Measurements from ENCODE around the gene LAYN.

The LAYN gene

DNA sequence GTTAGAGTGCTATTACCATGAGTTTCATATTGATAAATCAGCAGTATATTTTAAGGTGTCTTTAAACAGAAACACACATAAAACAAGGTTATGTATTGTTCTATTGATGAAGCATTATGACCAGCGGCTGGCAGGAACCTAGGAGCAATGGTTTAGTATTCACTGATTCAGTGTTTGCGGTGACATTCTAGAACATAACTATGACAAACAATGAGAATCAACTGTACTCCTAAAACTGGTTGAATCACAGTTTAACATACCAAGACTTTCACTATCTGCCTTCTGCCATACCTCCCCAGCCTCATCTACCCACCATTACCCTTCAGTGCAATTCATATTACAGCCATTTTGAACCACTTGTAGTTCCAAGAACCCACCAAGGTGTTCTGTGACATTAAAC lies 17.2 kb upstream of the LAYN start:
- H3K27ac ChIP-seq: no peak overlapping the region
- TF ChIP-seq, protein P1, sequence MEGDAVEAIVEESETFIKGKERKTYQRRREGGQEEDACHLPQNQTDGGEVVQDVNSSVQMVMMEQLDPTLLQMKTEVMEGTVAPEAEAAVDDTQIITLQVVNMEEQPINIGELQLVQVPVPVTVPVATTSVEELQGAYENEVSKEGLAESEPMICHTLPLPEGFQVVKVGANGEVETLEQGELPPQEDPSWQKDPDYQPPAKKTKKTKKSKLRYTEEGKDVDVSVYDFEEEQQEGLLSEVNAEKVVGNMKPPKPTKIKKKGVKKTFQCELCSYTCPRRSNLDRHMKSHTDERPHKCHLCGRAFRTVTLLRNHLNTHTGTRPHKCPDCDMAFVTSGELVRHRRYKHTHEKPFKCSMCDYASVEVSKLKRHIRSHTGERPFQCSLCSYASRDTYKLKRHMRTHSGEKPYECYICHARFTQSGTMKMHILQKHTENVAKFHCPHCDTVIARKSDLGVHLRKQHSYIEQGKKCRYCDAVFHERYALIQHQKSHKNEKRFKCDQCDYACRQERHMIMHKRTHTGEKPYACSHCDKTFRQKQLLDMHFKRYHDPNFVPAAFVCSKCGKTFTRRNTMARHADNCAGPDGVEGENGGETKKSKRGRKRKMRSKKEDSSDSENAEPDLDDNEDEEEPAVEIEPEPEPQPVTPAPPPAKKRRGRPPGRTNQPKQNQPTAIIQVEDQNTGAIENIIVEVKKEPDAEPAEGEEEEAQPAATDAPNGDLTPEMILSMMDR (conservative IDR thresholded peaks at IDR 0.05): no peak

DNA sequence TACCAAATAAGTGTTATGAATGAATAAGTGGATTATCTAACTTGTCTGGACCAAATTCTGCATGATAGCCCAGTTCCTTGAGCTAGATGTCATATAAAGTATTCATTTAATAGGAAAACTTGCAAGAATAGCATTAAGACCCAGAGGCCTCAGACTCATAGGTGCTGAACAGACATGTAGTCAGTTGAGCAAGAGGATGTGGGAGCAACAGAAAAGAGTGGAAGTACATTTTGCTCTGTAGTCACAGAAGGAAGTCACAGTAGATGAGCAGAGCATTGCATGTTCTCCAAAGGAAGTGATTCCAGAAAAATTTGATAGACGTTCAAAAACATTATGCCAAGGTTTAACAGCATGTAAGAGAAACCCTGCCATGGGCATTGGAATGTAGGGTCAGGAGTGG lies 16.5 kb upstream of the LAYN start:
- no peak overlapping the region for H3K27ac ChIP-seq
- TF ChIP-seq, protein P1 (conservative IDR thresholded peaks at IDR 0.05): no peak

DNA sequence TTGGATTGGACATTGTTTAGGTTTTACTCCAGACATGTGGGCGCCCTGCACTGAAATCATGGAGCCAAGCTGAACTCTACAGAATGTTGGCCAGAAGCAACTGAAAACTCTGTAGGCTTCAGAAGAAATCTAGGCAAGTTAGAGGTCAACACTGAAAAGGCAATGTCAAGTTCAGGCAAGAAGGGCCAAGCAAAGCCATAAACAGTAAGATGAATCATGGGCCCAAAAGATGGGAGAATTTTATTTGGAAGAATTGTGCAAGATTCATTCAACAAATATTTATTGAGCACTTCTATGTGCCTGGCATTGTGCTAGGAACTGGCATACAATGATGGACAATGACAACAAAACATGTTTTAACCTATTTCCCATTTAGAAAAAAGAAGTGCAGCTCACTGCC lies 15.1 kb upstream of the LAYN start:
- TF ChIP-seq, protein P1 (conservative IDR thresholded peaks at IDR 0.05): no peak
- H3K27ac ChIP-seq: no peak overlapping the region

DNA sequence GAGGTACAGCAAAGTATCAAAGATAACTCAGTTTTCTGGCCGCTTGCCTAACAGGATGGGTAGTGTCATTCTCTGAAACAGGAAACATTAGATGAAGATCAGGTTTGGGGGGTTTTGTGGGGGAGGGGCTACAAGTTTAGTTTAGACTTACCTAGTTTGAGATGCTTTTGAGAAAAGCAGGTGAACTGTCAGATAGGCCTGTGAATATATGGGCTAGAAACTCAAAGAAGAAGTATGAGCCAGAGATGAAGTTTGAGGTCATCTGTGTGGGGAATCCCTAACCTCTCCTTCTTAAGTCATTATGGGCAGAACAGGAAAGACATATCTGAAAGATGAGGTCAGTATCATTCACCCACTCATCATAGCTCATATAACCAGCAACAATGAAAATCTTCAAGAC lies 14.0 kb upstream of the LAYN start:
- H3K27ac ChIP-seq: no peak overlapping the region
- TF ChIP-seq, protein P1 (conservative IDR thresholded peaks at IDR 0.05): no peak

DNA sequence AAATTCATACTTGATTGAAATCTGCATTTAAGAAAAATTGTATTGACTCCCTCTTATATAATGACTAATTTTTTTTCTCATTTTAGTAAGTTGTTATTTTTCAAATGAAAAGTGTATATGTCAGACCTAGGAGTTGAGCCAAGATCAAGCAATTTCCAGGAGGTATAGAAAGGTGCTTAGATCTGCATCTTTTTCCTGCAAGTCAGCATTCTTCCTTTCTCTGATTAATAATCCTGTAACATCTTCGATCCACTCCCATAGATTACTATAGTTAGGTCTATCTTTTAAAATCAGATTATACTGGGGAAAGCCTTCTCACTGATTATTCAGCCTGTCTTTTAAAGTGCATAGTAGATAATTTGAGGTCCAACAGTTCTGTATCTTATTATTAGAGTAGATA lies 13.2 kb upstream of the LAYN start:
- TF ChIP-seq, protein P1 (conservative IDR thresholded peaks at IDR 0.05): no peak
- no peak overlapping the region for H3K27ac ChIP-seq

DNA sequence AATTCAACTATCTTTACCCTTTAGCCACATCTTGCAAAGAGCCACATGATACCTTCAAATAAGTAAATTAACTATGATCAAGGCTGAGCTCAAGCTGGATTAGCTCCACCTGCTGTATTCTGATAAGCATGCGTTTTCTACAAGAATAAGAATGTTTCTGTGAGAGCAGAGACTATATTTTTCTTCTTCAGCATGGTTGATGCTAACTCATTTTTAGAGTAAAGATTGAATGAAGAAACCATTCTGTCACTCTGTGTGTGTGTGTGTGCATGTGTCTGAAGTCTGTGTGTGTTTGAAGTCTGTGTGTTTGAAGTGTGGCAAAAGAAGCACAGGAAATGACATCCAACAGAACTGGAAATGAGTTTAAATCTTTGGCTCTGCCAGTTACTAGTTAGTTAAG lies 12.0 kb upstream of the LAYN start:
- no peak overlapping the region for H3K27ac ChIP-seq
- TF ChIP-seq, protein P1 (conservative IDR thresholded peaks at IDR 0.05): peak; percentile 71

DNA sequence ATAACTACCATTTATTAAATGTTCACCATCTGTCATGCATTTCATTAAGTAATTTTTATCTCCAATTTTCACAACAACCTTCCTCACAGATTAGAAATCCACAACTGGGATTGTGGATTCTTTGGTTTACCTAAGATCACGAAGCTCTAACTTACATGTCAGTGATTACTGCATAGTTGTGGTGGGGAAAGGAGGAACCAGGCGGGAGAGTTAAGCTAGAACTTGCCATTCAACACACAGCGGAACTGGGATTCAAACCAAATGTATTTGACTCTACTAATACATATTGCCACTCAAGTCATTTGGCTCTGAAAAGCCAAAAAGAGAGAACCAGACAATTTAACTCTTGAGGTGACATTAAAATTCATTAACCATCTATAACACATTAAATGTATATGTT lies 10.4 kb upstream of the LAYN start:
- no peak overlapping the region for H3K27ac ChIP-seq
- TF ChIP-seq, protein P1 (conservative IDR thresholded peaks at IDR 0.05): no peak

DNA sequence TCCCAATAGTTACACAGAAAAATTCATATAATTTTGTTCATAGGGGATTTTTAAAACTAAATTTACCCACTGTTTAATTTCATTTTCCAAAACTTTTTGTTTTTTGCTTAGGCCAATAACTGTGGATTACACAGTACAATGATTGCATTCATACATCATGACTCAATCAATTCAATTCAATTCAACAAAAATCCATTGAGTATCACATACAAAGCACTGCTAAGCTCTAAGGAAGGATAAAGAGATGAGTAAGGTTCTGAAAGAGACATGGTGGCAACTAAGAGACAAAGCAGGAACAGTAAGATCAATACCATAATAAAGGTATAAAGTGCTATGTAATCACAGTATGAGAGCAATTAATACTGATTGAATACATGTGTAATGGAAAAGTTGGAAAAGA lies 9.4 kb upstream of the LAYN start:
- TF ChIP-seq, protein P1 (conservative IDR thresholded peaks at IDR 0.05): no peak
- H3K27ac ChIP-seq: no peak overlapping the region

Measured in VCaP (cell line).